GM12864 (cell line): Measurements from ENCODE around the gene LLGL2.

Experiments
- DNase-seq: peaks from one replicate; pipeline ENCODE4 v3.0.0-alpha.2; 2011; ENCODE audit warnings: low read depth
- H3K4me3 ChIP-seq: 2 replicates; pipeline ENCODE4 v1.5.1; 2011; ENCODE audit warnings: mild to moderate bottlenecking, low read depth, low read length, control low read depth
- CTCF ChIP-seq: IDR thresholded peaks from 2 replicates; pipeline ENCODE4 v1.5.1; 2011; ENCODE audit warnings: low read depth, mild to moderate bottlenecking, moderate library complexity, low read length, control low read depth, inconsistent platforms; ENCODE audit errors: missing control alignments

LLGL2 gene

GRCh38 chr17:75622771-75623273, 97.3 kb downstream of the LLGL2 start:
- TF ChIP-seq CTCF: no peak
- DNase-seq: no peak
- no peak overlapping the region for H3K4me3 ChIP-seq

GRCh38 chr17:75623386-75623785, 97.9 kb downstream of the LLGL2 start:
- no peak for TF ChIP-seq CTCF
- DNase-seq: no peak
- no peak overlapping the region for H3K4me3 ChIP-seq

- no peak overlapping the region for H3K4me3 ChIP-seq
- DNase-seq: no peak
- TF ChIP-seq CTCF: no peak
Measured at GRCh38 chr17:75624021-75624420, 98.5 kb downstream of the LLGL2 start.
